Stimulated activated CD4-positive, alpha-beta T cell treated with anti-CD3 and anti-CD28 coated beads, Interleukin-4, amount 100 ng/mL, for 1 hour (primary cell): ENCODE results near the gene ZCCHC14.

ENCODE experiments used
- DNase-seq: peaks from one replicate; pipeline ENCODE4 v3.0.0-alpha.2; 2020

Gene ZCCHC14

DNA sequence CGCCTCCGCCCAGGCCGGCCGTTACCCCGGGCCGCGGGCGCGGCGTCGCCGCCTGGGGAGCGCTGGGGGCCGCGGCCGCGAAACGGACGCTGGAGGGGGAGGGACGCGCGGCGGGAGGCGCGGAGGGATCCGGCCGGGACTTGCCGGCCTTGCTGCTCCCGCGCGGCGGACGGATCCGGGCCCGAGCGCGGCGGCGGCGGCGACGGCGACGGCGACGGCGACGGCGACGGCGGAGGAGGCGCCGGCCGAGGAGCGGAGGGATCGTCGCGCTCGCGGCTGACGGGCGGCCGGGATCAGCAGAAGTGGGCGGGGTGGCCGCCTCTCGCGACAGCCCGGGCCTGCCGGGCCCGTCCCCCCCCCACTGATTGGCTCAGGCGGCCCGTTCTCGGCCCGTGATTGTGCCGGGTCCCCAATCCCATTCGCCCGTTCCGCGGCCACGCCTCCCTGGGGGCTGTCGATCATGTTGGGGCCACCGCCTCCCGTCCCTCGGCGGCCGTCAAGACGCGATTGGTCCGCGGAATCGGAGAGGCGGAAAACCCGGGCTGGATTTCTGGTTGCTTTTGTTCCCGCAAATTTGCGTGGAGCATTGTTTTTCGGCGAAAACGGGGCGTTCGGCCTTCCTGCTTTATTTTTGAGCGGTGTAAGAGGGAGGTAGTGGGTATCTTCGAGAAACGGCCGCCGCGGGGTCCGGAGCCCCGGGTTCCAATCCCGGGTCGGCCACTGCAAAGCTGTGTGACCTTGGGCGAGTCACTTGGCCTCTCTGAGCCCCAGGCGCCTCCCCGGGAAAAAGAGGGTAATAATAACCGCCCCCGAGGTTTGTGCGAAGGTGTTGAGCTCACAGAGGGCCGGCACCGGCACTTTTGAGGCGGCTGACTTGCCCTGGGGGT is at the start of gene ZCCHC14:
TSS of gene ZCCHC14 (minus strand) at position 304 of the 887 bp plus-strand sequence. CDS start 786 bp downstream, outside the sequence.
- DNase-seq = peak; percentile 100

DNA sequence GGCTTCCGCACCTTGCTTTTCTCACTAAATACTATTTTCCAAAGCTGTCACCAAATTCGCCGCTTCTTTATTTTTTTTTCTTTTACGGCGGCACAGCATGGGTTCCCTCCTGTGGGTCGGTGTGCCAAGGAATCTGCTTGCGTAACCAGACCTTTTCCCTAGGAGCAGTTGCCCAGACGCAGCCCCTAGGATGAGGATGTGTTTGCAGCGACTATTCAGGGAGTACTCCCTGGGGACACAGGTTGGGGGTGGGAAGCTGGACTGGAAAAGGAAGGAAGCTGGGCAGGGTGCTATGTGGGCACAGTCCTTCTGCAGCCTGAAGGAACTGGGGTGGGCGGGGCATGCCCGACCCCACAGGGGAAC is 49.0 kb upstream of the ZCCHC14 start:
- DNase-seq = no peak

DNA sequence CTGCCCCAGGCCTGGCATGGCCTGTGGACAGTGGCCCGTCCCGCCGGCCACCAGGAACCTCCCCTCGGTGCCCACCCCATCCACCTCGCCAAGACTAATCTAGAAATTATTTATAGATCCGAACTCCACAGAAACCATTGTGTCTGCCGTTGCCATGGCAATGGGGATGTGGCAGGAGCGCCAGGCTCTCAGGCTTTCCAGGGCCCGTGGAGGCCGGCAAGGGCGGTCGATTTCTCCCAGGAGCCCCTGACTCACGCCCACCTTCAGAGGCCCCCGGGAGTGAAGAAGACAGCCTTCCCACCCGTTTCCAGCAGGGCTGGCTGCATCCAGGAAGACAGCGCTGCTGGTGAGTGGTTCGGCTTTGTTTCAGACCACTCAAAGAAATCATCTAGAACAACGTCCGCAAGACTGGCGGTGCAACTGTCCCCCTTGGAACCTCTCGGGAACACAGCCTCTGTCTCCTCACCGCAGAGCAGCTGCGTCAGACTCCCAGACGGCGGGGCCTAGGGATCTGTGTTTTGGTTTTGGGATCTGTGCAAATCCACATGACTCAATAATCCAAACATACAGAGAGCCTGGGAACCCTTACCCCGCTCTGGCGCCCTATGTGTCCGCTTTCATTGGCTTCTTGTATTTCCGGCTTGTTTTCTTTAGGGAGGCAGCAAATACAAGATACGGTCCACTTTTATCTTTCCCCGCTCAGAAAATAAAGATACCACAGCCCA is 48.5 kb upstream of the ZCCHC14 start:
- no peak for DNase-seq

DNA sequence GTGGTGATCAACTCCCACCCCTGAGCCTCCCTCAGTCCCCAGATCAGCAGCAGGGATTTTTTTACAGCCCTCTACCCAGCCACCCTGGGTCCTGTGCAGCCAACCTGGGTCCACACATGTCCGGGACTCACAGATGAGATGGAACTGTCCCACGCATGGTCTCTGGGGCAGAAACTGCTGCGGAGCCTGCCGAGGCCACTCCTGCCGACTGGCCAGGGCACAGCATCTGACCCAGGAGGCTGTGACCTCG is 48.0 kb upstream of the ZCCHC14 start:
- DNase-seq = no peak

DNA sequence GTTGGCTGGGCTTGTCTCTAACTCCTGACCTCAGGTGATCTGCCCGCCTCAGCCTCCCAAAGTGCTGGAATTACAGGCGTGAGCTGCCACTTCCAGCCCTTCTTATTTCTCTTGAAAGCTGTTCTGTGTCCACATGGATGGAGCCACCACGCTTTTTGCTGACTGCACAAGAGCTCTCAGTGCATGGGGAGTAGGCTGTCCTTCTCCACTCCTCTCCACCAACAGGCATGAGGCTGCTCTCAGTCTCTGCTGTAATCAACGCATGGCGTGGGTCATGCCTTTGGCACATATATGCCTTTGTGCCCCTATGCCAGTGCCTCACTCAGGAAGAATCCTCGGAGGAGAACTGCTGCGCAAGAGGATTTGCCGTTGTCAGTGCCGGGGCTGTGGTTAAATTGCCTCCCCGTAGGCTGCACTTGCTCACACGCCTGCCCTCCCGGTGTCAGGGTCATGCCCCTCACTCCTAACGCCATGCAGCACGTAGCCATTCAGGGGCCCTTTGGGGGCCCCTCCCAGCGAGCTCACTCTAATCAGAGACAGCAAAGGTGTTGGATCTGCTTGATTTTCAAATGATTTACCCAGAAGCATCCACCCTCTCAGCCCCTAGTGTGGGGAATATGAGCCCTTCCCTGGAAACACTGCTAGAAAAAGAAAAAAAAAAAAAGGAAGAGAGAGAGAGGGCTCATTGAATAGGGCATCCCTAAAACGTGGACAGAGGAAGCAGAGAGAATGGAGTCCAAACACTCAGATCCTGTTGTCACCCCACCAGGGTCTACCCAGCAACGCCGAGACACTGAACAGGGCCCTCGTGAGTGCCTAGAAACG is 47.5 kb upstream of the ZCCHC14 start:
- no peak for DNase-seq

DNA sequence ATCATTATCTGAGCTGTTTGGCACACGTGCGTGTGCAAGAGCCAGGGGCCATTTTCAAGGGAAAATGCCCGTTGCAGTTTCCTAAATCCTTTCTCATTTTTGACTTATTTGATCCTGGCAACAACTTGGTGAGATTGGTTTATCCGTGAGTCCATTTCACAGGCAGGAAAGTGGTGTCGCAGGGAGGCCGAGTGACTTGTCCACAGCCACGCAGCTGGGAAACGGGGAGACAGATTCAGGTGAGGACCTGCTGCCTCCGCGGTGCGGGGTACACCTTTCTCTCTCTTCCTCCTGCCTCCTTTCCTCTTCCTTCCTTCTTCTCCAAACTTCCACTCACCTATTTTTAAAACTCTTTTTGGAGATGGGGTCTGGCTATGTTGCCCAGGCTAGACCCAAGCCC is 46.3 kb upstream of the ZCCHC14 start:
- DNase-seq = no peak

DNA sequence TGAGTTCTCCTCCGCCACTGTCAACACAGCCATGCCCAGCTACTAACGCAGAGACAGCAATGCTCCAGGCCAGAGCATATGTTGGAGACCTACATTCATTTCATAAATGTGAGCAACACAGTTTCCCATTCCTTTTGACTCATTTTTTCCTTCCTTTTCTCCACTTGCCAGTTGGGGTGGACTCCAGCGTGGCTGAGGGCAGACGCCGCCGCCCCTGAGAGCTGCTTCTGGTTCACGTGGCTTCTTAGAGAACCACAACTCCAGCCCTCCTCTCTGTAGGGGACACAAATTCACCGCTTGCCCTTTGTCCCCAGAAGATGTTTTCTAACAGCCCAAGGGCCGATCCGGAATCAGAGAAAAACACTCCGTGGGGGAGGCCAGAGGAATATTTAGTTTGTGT is 45.8 kb upstream of the ZCCHC14 start:
- DNase-seq = no peak

DNA sequence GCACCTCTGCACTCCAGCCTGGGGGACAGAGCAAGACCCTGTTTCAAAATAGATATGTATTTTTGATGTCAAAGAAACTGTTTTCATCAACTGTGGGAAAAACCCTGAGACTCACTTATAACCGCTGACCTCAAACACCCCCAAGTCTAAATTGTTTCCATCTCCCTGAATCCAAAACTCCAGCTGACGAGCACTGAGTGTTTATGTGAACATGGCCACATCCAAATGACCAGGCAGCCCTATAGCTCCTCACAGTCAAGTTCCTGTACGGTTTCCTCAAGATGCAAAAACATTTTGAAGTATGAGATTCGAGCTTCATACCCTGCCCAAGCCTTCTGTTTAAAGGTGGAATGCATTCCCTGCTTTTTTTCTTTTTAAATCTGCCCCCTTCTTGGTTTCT is 45.3 kb upstream of the ZCCHC14 start:
- DNase-seq = no peak

DNA sequence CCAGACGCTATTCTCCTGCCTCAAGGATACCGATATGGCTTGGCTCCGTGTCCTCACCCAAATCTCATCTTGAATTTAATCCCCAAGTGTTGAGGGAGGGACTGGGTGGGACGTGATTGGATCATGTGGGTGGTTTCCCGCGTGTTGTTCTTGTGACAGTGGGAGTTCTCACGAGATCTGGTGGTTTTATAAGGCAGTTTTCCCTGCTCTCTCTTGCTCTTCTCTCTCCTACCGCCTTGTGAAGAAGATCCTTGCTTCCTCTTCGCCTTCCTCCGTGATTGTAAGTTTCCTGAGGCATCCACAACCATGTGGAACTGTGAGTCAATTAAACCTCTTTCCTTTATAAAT is 43.9 kb upstream of the ZCCHC14 start:
- DNase-seq = no peak

DNA sequence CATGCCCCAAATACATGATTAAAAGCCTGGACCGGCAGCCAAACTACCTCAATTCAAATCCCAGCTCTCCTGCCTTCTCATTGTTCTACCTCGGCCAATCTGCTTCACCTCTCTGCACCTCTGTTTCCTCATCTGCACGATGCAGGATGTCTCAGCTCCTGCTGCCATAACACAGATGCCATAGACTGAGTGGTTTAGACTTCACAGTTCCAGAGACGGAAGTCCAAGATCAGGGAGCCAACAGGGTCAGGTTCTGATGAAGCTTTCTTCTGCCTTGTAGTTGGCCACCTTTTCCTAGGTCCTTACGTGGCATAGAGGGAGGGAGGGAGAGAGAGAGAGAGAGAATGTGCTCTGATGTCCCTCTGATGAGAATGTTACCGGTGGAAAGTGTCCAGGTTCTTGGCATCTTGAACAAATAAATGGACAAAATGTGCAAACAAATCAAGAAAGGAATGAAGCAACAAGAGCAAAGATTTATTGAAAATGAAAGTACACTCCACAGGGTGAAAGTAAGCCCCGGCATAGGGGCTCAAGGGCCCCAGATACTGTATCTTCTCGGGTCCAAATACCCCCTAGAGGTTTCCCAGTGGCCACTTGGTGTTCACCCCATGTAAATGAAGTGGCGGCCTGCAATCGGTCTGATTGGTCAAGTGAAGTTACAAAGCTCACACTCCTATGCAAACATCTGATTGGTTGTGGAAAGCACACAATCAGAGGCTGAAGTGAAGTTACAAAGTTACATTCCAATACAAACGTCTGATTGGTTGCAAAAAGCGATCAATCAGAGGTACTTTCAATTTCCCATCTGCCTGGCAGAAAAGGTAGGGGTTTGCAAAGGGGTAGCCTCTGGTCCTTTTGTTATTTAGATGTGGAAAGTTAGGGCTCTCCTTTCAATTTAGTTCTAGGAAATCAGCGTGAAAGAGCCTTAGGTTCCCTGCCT is 43.3 kb upstream of the ZCCHC14 start:
- no peak for DNase-seq

DNA sequence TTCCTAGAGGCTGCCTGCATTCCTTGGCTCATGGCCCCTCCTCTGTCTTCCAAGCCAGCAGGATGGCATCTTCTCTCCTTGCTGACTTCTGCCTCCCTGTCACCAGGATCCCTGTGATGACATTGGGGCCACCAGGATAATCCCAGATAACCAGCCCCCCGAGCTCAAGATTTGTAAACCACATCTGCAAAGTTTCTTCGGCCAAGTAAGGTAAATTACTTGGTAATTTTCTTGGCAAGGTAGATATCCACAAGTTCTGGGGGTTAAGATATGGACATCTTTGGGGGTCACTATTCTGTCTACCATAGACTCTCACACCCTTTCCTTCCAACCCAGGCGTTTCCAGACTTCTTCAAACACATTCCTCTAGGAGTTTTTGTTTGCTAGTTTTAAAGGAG is 42.6 kb upstream of the ZCCHC14 start:
- no peak for DNase-seq

DNA sequence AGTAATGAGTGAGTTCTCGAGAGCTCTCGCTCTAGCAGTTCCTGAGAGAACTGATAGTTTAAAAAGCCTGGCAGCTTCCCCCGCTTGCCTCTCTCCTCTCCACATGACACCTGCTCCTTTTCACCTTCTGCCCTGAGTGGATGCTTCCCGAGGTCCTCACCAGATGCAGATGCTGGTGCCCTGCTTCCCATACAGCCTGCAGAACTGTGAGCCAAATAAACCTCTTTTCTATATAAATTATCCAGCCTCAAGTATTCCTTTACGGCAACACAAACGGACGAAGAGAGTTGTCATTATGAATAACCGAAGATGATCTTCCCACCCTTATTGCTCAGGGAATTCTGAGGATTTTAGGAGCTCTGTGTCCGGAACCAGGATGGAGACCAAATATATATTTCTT is 41.9 kb upstream of the ZCCHC14 start:
- no peak for DNase-seq

DNA sequence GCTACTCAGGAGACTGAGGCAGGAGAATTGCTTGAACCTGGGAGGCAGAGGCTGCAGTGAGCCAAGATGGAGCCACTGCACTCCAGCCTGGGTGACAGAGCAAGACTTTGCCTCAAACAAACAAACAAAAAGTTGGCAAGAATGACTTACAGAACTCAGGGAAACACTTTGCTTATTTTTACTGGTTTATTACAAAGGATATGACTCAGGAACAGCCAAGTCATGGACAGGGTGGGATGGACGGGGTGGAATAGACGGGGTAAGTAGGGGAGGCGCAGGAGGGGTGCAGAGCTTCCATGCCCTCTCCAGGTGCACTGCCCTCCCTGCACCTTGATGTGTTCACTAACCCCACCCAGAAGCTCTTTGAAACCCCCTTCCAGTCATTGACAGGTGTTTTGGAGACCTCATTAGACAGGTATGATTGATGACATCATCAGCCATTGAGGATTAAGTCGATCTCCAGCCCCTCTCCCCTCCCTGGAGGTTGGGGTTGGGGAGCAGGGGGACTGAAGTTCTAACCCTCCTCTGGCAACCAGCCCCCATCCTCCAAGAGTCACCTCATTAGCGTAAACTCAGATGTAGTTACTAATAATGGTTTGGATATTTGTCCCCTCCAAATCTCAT is 41.3 kb upstream of the ZCCHC14 start:
- DNase-seq = no peak

DNA sequence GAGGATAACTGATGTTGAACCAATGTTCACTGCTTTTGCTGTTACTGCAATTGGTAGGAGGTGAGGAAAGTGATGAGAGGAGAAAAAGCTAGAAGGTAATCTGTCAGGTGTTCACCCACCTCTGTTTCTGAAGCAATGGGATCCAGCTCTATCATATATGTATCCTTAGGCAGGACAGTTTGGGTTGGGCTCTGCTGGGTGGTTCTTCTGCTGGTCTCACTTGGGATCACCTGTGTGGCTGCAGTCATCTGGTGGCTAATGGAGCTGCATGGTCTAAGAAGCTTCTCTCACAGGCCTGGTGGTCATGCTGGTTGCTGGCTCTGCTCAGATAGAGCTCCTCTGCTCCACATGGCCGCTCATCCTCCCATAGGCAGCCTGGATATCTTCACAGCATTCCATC is 40.2 kb upstream of the ZCCHC14 start:
- DNase-seq = no peak

DNA sequence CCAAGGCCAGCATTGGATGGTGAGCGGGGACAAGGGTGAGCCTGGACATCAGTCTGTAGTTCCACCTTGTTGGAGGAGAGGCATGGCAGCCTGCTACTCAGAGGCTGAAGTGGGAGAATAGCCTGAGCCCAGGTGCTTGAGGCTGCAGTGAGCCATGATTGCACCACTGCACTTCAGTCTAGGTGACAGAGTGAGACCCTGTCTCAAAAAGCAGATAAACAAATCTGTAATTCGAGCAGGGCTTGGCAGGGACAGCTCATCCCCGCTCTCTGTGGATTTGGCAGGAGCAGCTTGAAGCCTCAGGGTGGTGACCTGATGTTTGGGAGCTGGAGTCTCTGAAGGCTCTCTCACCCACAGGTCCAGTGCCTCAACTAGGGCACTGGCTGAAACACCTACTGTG is 38.6 kb upstream of the ZCCHC14 start:
- no peak for DNase-seq

DNA sequence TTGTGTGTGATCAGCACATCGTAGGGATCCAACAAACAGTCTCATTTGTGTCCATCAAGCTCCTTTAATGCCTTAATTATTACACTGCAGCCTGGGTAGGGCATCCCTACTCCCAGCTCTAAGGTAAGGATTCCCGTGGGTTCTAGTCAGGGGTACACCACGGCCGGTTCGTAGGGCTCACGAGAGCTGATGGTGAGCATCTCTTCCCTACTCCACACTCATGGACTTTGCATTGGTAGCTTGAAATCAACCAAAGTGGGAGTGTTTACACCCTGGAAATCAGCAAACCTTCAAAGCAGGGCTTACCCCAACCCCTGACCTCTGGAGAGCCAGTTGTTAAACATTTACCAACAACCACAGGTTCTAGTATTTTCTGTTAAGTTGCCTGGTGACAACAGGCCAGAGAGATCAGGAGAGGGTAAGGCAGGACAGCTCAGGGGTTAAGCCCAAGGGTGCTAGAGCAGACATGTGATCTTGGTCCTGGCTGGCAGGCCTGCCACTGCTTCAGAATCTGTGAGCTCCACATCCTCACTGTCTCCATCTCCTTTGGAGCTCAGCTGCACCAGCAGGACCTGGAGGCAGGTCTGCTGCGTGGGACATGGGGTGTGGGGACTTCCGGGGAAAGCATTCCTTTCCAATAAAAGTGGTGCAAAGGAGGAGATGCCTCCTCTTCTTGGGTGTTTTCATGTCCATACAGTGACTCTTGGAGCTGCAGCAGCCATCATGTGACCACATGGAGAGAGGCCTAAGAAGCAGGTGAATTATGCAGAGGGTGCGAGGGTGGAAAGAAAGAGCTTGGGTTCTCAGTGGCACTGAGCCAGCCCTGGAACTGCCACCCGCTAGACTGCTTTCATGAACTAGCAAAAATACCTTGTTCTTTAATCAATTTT is 36.1 kb upstream of the ZCCHC14 start:
- DNase-seq = no peak

DNA sequence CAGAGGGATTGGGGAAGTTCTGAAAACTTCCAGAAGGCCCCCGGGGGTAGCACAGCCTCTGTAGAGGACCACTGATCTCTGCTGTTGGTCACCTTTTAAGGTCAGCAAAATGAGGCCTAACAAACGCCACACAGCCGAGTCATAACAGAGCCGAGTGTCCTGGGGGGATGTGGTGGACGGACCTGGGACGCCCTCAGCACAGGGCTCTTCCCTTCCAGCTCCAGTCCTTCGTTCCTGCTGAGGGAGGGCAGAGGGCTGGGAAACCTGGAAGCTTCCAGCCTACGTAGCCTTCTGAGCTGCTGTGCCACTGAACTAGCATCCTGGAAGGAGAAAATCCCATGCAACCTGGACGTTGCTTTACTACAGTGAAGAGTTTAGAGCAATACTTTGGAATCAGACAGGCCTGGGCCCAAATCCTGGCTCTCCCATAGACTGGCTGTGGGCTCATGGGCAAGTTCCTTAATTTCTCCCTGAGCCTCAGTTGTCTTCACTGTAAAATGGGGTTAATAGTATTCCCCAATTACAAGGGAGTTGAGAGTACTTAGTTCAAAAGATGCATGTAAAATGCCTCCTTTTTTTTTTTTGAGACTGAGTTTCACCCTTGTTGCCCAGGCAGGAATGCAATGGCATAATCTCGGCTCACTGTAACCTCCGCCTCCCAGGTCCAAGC is 34.4 kb upstream of the ZCCHC14 start:
- DNase-seq = no peak

DNA sequence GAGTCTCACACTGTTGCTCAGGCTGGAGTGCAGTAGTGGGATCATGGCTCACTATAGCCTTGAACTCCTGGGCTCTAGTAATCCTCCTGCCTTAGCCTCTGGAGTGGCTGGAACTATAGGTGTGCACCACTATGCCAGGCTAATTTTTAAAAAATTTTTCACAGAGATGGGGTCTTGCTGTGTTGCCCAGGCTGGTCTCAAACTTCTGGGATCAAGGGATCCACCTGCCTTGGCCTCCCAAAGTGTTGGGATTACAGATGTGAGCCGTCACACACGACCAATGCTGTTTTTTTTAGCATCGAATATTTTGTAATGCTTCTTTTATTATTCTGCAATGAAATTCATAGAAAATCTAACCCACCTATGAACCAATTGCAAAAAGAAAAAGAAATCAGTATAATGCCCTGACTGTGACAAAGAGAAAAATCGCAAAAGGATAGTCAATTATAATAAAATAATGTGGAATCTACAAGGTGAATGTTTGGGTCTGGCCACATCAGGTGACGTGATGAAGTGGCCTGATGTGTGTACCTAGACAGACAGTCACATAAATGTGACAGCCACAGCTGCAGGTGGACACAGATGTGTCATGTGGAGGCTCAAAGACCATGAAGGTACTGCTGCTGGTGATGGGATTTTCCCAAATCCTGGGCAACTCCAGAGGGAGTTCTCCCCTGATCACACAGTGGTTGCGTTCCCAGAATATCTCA is 33.6 kb upstream of the ZCCHC14 start:
- DNase-seq = no peak

DNA sequence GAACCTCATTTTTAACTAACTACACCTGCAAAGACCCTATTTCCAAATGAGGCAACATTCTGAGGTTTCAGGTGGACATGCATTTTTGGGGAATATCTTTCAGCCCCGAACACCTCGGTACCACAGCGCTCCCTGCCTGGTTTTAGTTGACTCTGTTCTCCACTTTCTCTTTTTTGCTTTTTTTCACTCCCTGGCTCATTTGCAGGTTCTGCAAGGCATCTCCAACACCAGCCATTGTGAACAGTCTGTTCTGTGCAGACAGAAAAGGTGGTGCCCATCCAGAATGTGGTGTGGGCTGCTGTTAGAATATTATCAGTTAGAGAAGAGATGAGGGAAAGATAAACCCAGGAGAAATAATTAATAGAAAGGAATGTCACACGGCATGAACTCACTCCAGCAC is 32.5 kb upstream of the ZCCHC14 start:
- DNase-seq = no peak

DNA sequence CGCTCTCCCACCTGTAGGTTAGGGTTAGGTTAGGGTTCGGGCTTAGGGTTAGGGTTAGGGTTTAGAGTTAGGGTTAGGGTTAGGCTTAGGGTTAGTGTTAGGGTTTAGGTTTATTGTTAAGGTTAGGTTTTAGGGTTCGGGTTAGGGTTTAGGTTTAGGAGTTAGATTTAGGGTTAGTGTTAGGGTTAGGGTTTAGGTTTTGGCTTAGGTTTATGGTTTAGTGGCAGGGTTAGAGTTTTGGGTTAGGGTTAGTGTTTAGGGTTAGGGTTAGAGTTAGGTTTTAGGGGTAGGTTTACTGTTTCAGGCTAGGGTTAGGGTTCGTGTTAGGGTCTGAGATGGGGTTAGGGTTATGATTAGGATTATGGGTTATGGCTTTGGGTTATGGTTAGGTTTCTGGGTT is 31.6 kb upstream of the ZCCHC14 start:
- DNase-seq = no peak
